GM21367 (cell line): ENCODE measurements around the gene ARHGEF26.

Source experiments
- ATAC-seq: cut with Tn5 transposase; IDR thresholded peaks from one replicate; pipeline ENCODE4 v1.9.1; 2021; ENCODE audit not compliant: unreplicated experiment

ARHGEF26 gene

DNA sequence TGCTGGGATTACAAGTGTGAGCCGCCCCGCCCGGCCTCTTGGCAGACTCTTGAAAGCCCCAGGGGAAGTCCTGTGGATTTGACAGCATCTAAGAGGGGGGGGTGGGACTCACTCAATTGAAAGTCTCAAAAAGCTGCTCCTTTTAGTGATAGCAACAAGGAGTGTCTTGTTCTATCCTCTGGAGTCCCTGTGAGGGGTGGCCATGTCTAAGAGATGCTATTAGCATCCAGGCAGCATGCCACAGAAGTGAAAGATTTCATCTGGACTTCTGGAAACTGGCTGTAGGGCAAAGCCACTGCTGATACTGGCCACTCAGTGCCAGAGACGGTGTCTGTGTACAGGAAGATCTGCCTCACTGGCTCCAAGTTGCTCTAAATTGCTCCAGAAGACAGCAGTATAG, 129.1 kb downstream of the ARHGEF26 start:
- no peak for ATAC-seq

DNA sequence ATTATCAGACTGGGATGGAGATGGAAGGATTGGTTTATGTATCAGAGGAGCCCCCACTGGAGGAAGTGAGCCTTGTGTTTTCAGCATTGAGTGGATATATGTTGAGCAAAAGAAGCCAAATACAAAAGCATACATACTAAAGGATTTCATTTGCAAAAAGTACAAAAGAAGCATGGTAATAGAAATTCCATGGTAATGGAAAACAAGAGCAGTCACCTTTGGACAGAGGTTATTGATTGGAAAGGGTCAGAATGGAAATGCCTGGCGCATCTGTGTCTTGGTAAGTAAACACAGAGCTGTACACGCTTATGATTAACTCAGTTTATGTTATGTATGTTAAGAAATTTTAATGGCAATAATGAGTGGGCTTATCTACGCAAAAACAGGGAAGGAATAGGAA, 130.4 kb downstream of the ARHGEF26 start:
- ATAC-seq: no peak

DNA sequence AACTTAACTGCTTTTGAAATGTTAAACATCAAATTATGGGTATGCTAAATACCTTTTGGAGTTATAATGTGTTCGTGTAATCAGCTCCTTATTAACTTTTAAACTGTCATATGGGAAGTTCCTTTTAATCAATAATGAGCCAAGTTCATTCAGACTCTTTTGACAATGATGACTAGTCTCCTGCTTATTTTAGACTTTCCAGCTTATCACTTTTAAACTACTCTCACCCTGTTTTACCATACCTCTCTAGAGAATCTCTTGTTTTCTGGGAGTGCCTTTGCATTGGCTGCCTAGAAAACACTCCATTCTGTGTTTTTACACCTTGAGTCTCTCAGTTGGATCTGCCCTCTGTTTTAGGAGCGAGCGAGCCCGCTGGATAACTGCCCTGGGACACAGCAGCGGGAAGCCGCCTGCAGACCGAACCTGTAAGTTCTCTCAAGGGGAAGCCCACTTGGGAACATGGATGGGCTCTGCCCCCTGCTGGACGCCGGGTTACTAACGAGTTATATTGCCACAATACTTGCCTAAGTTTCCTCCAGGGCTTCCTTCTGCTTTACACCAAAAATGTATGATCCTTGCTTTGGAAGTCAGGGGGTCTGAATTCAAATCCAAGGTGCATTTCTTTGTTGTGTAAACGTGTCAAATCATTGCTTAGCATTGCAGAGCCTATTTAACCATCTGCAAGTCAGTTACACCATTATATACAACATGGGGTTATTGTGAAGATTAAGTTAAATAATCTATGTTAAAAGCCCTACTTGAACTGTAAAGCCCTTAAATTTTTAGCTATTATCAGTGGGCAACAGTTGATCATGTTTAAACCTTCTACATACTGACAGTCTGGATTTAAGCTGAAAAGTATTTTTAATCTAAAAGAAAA, 131.8 kb downstream of the ARHGEF26 start:
- ATAC-seq: peak; percentile 99

DNA sequence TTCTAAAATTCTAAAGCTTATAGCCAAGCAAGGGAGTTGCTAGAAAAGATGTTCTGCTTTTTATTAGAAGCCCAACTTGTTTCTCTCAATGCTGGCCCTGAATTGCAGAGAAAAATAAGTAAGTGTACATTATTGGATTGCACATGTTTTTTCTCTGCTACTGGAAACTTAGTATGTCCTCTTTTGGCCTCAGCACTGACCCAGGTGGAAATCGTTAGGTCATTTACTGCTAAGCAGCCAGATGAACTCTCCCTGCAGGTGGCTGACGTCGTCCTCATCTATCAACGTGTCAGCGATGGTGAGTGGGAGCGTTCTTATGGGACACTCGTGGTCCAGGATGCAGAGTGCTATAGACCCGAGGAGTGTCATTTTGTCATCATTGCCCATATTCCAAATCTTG, 133.3 kb downstream of the ARHGEF26 start:
- no peak for ATAC-seq

DNA sequence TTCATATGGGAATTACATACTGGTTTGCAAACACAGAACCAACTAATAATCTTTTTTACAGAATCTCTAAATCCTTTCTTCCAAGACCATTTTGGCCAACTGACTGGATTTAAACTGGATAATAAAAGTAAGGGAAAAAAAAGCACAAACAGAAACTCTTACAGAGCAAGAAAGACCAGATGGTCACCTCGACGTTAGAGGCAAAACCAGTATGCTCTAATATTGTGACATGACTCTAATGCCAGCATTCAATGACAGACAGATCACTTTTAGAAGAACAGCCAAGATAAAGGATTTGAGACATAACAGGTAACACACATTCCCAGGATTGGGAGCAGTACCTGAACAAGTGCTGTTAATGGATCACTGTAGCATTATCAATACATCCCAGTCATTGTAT, 152.2 kb downstream of the ARHGEF26 start:
- ATAC-seq: no peak

DNA sequence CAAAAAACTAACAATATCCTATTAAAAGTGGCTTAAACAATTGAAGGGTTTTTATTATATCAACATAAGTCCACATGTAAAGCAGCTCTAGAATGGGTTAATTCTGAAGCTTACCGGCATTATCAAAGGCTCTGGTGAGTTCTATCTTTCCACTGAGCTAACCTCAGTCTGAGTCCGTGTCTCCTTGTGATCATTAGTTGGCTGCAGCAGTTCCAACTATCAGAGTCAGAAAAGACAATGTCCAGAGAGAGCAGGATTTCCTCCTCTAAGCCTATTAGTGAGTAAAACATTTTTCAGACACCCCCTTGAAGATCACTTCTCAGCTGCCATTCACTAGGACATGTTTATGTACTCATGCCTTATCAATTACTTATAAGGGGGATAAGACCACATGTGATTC, 153.2 kb downstream of the ARHGEF26 start:
- ATAC-seq: no peak

DNA sequence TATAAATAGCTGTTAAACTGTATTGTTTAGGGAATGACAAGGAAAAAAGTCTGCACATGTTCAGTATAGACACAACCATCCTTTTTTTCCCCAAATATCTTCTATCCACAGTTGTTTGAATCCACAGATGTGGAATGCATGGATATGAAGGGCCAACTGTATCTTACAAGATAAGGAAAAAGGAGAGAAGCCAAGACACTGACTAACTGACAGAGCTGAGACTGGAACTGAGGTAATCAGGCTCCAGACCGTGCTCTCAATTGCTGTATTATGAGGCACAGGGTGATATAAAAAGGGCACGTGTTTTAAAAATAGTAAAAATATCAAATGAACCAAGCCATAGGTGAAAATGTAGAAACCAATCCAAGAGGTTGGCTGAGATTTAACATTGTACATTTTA, 154.1 kb downstream of the ARHGEF26 start:
- ATAC-seq: no peak

DNA sequence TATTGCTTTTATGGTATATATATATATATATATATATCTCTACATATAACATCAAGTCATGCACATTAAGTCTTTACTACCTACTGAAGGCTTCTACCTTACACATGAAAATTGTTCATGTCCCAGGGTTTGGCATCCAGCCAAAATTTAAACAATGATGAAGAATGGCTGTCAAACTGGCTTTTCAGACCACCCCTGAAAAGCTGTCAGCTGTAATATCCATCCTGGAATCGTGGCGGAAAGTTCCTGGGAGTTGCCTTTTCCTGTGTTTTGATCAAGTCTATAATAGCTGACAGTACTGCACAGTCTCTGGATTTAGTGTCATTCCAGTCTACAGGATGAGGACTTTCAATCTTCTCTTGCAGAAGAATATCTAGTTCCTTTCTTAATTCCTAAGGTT, 154.8 kb downstream of the ARHGEF26 start:
- ATAC-seq: no peak

DNA sequence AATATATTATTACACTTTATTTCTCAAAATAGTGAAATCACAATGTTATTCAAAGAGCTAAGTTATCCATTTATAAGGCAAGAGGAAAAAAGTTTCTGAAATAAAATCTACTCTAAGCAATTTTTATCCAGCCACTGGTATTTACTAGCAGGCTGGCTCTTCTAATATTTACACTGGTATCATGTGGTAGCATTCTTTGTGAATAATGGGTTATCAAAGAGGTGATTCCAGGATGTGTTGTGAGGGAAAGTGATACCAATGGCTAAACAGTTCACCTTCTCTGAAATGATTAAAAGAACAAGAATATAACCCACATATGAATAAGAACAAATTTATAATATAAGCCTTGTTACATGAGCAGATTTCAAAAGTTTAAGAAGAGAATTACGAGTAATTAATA, 159.0 kb downstream of the ARHGEF26 start:
- no peak for ATAC-seq

DNA sequence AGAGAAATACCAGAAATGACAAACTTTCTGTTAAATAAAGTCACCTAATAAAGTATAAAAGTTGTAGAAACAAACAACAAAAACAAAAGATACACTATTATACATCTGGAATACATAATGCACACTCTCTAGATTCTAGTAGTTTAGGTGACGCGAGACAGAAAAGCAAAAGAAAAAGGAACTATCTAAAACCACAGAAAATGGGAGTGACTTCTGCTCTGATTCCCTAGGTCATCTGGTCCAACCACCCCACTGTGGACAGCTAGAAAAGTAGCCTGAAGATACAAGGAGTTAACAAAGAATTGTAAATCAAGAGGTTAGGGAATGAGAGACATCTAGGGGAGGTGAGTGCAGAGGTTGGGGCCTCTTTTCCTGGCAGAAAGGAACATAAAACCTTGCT, 164.0 kb downstream of the ARHGEF26 start:
- ATAC-seq: no peak

DNA sequence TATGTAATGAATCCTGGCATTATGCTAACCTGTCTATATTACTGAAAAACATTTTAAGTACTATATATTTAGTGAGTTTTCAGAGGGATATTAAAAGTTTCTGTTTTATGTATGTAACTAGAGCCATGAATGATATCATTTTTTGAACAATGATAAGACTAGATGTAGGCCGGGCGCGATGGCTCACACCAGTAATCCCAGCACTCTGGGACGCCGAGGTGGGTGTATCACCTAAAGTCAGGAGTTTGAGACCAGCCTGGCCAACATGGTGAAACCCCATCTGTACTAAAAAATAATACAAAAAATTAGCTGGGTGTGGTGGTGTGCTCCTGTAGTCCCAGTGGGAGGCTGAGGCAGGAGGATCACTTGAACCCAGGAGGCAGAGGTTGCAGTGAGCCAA, 169.0 kb downstream of the ARHGEF26 start:
- no peak for ATAC-seq

DNA sequence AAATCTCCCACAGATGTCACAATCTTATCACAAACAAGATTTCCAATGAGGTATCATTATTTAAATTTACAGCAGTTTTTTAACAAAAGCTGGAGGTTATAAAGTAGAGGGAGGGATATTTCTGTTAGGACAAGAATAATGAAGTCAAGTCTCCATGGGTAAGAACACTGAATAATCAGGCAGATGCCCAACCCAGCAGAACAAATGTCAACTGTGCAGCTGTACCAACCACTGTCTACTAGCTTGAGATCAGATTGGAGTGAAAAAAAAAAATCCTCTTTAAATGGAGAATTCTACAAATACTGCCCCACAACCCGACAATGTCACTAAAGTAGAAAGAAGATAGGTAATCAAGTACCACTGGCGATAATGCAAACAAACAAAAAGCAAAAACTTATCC, 172.8 kb downstream of the ARHGEF26 start:
- ATAC-seq: no peak

DNA sequence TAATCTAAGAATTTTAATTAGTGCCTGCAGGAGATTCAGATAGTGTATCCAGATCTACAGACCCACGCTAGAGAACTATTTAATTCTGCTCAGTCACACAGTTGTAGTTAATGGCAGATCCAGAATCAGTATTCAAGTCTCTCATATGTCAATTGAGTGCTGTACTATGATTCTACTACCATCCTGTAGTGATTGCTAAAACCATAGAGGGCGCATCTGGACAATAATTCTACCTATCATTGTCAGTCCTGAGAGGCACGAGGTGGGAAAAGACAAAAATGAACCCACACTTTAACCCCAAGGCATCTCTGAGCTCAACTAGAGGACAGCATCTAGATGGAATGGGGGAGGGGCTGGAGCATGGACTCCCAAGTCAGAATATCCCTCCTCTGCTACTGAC, 180.4 kb downstream of the ARHGEF26 start:
- no peak for ATAC-seq

DNA sequence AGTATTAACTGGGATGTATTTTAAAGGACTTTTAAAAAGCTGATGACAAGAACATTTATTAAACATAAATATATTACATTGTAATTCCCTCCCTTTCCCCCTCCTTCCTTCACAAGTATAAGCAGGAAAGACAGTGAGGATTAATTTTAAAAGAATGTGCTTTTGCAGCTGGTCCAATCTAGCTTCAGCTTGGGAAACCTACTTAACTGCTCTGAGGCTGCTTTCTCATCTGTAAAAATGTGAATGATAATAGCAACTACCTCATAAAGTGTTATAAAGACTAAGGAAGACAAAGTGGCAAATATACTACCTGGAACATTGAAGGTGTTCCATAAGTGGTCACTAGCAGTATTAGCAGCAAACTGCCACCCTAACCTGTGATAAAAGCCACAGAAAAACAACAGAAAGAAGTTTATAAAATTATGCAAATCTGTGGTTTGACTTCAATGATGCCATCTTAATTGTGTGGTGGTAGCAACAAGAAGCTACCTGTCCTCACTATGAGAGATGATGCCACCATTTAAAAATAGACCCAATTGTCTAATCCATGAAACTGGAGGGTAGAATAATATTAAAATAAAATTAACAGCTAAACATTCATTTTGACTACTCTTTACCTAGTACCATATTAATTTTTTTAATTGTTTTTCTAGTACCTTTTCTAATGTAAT, 183.1 kb downstream of the ARHGEF26 start:
- no peak for ATAC-seq

DNA sequence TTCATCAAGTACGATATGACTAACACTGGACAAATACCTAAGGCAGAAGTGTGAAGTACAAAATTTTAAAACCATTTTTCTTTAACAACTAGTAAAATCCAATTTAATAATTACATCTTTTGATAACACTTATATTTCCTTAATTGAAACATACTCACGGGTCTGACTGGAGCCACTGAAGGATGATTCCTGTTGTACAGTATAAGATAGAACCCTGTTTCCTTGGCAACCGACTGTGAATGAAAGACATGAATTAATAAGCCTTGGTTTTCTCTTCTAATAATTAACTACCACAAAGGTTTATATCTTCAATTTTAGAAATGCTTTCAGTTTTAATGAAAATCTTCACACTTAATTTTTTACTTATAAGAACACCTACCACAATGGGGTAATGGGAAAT, 183.7 kb downstream of the ARHGEF26 start:
- ATAC-seq: no peak

DNA sequence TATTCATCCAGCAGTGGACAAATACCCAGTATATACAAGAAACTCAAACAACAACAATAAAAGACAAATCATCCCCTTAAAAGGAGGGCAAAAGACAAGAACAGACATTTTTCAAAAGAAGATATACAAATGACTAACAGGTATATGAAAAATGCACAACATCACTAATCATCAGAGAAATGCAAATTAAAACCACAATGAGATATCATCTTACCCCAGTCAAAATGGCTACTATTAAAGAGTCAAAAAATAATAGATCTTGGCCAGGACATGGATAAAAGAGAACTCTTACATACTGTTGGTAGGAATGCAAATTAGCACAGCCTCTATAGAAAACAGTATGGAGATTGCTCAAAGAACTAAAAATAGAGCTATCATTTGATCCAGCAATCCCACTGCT, 186.2 kb downstream of the ARHGEF26 start:
- no peak for ATAC-seq
